ENCODE data around the gene EFHD2. TPM values are rescaled to one million over a fixed set of nuclear protein-coding genes. Genes with fewer than 3 reads are reported as not detected.
"Not testable (repeated sequence)": the region's sequence is repeated elsewhere in the genome, so short reads cannot be mapped to it uniquely, and the experiment has no call there.

EFHD2 gene
- total RNA-seq, 2 donors from 2014 or later, result 19.1 to 24.0 TPM

DNA sequence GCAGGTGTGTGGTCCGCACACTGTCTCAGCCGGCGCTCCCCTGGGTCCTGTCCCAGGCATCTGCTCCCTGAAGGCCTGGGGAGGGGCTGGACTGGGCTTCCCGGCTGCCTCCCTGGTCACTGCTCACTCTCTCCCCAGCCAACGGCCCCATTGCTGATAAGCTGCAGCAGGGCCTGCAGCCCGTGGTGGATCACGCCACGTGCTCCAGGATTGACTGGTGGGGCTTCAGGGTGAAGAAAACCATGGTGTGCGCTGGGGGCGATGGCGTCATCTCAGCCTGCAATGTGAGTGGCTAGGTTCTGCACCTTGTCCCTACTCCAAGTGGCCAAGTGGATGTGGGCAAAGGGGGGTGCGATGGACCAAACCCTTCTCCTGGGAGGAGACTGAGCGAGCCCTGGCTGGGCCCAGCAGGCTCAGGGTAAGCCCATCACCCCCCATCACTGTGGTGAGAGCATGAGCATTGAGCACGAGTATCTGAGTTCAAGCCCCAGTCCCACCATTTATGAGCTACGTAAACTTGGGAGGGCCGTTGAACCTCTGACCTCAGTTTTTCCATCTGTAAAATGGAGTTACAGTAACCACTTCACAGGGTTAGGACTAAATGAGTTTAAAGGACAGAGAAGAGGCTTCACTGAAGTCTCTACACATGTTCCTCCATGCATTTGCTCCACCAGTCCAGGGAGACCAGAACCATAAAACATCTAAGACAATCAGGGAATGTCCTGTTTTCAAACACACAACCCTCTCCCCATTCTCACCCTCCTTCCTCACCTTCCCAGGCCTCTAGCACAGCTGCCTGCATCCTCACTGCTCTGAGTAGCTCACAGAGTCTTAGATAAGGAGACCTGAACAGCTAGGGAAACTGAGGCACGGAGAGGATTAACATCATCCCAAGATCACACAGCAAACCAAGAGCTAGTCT, 35.0 kb downstream of the EFHD2 start:
- DNase-seq, result no peak
- ATAC-seq, result no peak
- intact Hi-C loops (cut with DNase I), result no loop called here

DNA sequence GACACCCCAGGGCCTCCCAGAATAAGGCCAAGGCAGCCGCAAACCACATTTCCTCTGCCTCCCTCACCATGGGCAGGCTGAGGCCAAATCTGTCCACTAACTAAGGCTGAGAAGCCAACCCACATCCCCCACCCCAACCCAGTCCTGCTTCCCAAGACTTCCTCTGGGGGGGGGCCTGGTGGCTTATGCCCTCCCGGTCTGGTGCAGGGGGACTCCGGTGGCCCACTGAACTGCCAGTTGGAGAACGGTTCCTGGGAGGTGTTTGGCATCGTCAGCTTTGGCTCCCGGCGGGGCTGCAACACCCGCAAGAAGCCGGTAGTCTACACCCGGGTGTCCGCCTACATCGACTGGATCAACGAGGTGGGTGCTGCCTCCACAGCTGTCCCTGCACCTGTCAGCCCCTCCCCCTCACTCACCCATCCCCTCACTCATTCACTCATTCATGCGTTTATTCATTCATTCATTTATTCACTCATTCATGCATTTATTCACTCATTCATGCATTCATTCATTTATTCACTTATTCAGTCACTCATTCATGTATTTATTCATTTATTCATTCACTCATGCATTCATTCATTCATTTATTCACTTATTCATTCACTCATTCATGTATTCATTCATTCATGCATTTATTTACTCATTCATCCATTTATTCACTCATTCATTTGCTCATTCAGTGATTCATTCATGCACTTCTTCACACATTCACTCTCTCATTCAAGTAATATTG, 35.9 kb downstream of the EFHD2 start:
- ATAC-seq (no peak), DNase-seq (no peak)
- intact Hi-C loops (cut with DNase I), result no loop called here

DNA sequence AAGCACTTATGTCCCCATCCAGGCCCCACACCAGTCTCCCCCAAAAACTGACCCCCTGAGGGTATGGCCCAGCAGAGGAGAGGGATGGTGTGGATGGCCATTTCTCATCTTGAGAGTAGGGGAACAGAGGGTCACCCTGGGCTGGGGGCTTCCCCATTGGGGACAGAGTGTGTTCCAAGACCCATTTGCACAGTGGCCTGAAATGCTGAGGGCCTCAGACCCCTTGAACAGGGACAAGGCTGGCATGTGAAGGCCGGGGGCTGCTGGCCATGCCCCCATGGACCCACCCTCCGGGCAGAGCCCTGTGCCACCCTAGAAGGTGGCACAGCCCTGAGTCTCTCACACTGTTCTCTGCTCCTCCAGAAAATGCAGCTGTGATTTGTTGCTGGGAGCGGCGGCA, 36.5 kb downstream of the EFHD2 start:
- intact Hi-C loops (cut with DNase I), result no loop called here
- ATAC-seq (no peak), DNase-seq (no peak)

DNA sequence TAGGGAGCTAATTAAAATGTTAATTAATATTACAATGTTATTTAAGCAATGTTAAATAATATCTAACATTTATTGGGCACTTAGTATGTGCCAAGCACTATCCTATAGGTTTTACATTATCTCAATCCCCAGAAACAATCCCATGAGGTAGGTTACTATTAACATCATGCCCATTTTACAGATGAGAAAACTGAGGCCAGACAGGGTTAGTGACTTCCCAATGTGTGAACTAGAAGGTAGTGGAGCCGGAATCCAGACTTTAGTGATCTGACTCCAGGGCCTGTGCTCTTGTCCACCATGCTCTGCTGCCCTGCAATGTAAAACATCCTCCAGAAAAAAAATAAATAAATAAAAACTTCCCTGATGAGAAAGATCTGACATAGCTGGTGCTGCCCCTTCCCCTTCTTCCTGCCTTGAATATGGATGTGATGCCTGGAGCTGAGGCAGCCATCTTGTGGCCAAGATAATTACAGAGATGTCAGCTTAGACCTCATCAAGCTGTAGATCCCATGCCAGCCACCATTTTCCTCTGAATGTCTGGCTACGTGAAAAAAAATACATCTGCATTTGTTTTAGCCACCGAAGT, 39.3 kb downstream of the EFHD2 start:
- no peak for ATAC-seq
- intact Hi-C loops (cut with DNase I), result no loop called here
- no peak for DNase-seq

DNA sequence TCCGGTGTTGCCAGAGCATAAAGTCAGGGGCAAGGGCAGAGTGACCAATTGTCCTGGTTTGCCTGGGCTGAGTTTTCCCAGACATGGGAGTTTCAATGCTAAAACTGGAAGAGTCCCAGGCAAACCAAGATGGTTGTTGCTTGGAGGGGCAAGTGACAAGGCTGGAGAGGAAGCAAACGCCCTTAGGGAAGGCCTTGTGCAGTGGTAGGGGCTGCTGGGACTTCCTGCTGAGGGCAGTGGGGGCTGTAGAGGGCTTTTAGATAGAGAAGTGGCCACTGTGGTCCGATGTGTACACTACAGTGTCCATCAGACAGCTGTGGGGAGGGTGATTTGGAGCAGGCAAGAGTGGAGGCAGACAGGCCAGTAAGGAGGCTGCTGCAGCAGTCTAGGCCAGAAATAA, 39.9 kb downstream of the EFHD2 start:
- no peak for DNase-seq
- no peak for ATAC-seq
- intact Hi-C loops (cut with DNase I), result no loop called here

DNA sequence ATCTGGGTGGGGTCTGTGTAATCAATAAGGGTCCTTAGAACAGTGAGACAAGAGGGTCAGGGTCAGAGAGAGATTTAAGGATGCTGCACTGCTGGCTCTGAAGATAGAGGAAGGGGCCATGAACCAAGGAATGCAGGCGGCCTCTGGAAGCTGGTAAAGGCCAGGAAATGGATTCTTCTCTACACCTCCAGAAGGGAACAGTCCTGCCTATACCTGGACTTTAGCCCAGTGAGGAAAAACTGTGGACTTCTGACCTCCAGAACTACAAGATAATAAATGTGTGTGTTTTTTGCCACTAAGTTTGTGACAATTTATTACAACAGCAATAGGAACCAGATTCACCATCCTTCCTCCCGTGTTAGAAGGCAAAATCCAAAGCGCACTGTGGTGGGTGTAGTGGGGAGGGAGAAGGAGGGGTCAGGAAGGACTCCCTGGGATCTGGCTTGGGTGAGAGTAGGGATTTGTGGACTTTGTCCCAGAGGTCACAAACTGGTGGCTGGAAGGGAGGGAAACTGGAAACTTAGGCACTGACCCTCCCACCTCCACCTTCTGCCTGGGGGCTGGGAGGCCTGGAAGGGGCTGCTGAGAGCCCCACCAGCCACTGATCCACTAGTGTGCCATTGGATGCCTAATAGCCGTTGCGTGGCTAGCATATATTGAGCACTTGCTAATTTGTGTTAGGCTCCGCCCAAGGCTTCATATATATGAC, 41.5 kb downstream of the EFHD2 start:
- DNase-seq (no peak), ATAC-seq (no peak)
- intact Hi-C loops (cut with DNase I), result no loop called here

DNA sequence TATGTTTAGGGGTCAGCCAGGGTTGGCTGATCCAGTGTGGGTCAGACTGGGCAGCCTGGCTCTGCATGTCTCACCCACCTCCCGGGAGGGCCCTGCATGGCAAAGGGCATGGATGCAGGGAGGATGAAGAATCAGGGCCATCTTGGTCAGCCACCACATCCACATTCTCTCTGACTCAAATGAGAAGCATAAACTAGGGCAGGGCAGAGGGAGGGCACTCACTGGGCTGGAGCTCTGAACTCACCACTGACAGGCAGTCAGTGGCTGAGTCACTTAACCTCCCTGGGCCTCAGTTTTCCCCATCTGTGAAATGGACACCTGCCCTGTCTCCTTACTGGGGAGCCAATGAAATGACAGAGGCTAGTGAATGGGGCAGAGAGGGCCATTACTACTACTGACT, 42.5 kb downstream of the EFHD2 start:
- intact Hi-C loops (cut with DNase I), result no loop called here
- DNase-seq, result no peak
- ATAC-seq, result no peak

DNA sequence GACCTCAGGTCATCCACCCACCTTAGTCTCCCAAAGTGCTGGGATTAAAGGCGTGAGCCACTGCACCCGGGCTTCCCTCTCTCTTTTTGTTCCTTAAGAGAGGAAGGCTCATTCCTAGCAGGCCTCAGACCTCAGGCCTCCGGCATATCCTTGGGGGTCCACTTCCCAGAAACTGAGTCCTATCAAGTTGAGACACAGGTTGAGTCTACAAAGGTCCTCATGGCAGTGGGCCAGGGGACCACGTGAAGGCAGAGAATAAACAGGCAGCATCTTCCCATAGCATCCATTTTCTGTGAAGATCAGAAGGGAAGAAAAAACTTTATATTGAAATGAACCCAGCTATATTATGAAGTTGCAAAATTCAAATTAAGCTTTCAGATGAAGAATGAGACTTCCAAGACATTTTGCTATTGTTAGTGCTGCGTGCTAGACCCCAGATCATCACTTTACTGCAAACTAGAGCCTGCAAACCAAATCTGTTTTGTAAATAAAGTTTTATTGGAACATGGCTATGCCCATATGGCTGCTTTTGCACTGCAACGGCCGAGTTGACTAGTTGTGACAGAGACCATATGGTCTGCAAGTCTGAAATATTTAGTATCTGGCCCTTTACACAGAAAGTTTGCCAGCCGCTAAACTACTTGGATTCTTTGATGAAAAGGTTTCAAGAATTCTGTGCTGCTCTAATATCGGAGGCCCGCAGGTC, 43.3 kb downstream of the EFHD2 start:
- no peak for ATAC-seq
- no peak for DNase-seq
- intact Hi-C loops (cut with DNase I), result no loop called here

DNA sequence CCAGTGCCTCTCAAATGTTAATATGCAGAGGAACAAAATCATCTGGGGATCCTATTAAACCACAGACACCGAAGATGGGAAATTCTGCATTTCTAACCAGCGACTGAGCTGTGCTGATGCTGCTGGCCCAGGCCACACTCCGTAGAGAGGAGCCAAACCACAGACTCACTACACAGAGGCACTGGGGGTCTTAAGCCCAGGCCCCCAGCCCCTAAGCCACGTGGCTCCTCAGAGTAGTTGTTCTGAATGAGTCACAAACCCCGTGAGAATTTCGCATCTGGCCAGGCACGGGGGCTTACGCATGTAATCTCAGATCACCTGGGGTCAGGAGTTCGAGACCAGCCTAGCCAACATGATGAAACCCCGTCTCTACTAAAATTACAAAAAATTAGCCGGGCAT, 44.0 kb downstream of the EFHD2 start:
- intact Hi-C loops (cut with DNase I), result no loop called here
- DNase-seq, result no peak
- ATAC-seq, result no peak

DNA sequence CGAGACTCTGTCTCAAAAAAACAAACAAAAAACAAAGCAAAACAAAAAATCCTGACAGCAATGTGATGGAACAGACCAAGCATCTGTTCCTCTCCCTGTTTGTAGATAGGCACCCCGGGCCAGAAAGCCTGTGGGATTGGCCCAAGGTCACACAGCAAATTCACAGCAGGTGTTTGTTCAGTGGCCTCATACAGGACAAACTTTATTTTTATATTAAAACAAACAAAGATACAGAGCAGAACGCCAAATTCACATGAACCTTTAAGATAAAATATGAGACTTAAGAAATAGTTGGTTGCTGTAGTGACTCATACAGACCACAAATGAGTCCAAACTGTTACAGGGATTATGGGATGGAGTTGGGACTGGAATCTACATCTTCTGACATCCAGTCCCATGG, 44.6 kb downstream of the EFHD2 start:
- DNase-seq (no peak), ATAC-seq (no peak)
- intact Hi-C loops (cut with DNase I), result no loop called here

DNA sequence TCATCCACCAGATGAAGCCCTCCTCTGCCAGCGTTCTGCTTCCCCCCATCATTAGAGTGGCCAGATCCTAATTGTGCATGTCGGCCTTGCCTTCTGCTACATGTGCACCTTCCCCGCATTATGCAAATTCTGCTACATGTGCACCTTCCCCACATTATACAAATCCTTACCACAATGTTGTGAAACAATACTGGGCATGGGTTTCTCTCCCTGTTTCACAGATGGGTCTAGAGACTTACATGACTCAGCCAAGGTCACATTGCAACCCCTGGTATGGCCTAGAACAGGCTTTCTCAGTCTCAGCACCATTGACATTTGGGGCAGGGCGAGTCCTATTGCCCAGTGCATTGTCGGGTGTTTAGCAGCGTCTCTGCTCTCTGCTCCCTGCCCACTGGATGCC, 45.8 kb downstream of the EFHD2 start:
- ATAC-seq, result no peak
- no peak for DNase-seq
- intact Hi-C loops (cut with DNase I), result no loop called here

DNA sequence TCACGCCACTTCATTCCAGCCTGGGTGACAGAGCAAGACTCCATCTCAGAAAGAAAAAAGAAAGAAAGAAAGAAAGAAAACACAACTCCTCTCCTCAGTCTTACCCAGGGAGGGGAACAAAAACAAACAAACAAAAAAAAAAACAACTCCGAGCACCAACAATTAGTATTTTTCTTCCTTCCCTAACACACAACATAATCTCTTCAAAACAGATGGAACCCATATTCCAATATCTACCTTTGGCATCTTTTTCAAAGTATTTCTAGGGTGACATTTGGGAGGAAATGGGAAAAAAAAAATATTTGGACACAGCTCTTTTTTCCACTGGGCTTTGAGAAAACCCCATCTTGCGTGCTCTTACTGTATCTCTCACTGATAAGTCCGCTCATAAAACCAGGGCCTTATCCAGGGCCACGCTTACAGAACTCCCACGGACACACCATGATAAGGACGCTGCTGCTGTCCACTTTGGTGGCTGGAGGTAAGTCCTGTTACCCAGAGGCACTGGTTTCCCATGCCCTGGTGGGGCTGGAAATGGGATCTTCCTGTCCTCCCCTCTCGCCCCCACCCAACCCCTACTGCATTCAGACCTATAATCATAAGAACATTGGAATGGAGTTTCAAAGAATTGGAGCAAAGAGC, 46.7 kb downstream of the EFHD2 start, which contains the start of gene CELA2A:
Gene CELA2A, plus strand, starts transcription at position 420 of the 642 bp plus-strand sequence. Its CDS starts 22 bp downstream, at position 442.
- intact Hi-C loops (cut with DNase I), result no loop called here
- DNase-seq, result no peak

DNA sequence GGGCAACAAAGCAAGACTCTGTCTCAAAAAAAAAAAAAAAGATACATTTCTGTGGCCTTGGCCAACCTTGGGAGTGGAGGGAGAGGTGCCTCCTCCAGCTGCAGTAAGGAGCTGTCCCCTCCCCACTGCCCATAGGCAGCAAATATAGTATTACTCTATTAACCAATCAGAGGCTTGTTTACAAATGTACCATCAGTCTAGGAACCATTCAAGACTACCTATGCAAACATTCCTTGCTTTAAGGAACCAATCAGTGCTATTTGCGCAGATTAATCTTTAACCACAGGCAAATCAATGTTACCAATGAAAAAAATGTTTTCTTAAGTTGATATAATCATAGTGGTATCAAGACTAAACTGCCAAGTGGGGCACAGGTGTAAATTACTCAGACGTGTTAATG, 47.9 kb downstream of the EFHD2 start:
- intact Hi-C loops (cut with DNase I), result no loop called here
- ATAC-seq (no peak), DNase-seq (no peak)

More for the DNA sequence above, 46.7 kb downstream of the EFHD2 start, which contains the start of gene CELA2A:
- ATAC-seq, result no peak

DNA sequence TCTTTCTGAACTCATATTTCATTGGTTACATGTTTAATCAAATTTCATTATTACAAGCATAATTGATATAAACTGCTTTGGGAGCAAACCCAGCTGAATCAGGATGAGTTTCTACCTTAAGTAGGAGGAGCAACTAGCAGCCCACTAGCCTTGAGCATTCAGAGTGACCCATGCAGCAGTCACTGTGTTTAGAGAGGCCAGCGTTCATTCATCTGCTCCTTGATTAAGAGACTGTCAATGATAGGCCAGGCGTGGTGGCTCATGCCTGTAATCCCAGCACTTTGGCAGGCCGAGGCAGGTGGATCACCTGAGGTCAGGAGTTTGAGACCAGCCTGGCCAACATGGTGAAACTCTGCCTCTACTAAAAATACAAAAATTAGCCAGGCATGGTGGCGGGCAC, 48.7 kb downstream of the EFHD2 start:
- DNase-seq; intact Hi-C loops (cut with DNase I); ATAC-seq: not testable (repeated sequence)

DNA sequence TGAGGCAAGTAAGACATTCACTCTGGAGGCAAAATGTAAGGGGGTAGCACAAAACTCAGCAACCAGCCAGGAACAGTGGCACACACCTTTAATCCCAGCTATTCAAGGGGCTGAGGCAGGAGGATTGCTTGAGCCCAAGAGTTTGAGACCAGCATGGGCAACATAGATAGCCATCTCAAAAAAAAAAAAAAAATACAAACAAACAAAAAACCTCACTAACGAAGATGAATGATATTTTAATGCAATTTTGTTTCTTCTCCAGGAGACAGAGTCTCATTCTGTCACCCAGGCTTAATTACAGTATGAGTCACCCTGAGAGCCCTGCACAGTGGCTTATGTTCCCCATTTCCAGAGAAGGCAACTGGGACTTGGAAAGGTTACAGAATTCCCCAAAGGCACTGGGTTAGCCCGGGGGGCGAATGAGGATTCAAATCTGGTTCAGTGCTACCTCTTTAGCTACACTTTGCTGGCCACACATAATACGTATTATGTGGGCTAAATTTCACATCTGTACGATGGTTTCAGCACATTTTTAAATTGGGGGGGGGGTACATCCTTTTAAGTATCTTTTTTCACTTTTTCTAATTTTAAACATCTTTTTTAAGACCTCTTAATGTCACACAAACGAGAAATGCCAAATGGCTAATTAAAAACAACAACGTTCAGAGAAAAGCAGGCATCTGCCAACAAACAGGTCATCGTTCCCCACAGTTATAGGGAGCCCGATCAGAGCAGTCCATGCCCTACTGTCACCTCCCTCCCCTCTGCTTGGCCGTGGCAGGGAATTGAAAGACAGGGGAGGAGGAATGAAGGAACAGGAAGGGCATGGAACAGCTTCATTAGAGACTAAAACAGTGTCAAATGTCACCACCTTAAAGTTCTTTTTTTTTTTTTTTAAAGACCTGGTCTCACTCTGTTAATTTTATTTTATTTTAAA, 50.4 kb downstream of the EFHD2 start:
- intact Hi-C loops (cut with DNase I), result no loop called here
- DNase-seq (no peak), ATAC-seq (no peak)

DNA sequence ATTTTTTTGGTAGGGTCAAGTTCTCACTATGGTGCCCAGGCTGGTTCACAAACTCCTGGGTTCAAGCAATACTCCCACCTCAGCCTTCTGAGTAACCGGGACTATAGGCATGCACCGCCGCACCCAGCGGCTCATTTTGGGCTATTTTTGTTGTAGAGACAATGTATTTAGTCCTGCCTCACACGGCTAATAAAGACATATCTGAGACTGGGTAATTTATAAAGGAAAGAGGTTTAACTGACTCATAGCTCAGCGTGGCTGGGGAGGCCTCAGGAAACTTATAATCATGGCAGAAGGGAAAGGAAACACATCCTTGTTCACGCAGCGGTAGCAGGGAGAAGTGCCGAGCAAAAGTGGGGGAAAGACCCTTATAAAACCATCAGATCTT, 51.0 kb downstream of the EFHD2 start:
- intact Hi-C loops (cut with DNase I), result no loop called here
- no peak for ATAC-seq
- DNase-seq, result no peak

DNA sequence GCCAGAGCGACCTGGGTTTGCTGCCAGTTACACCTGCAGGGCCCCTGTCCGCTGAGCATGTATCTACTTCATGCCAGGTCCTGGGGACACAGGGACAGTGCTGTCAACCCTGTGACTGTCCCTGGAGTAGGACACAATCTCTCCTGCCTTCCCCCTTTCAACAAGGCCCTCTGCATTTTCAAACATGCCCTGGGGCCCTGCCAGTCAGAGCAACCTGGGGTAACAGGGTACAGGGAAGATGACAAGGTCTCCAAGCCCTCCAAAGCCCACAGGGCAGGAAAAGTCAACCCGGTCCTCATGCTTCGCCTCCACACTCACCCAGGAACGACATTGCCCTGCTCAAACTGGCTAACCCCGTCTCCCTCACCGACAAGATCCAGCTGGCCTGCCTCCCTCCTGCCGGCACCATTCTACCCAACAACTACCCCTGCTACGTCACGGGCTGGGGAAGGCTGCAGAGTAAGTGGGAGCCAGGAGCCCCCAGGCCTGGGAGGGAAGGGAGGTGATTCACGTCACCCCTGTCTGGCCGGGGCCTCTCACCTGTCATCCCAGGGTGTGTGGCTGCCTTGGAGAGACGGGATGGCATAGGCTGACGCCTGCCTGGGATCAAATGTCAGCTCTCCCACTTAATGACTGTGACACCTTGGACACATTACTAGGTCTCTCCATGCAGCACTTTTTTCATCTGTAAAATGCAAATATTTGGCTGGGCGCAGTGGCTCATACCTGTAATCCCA, 53.5 kb downstream of the EFHD2 start:
- intact Hi-C loops (cut with DNase I); DNase-seq: not testable (repeated sequence)
- peak in 1 of 2 donors; percentile 33 for ATAC-seq

Measured in left cardiac atrium (tissue), 4 donors.